ENCODE data around the gene YJEFN3.
A peak's percentile ranks its signal among the peaks of the same experiment; 100 is the strongest.

Gene YJEFN3

GRCh38 chr19:19528721-19529490, at the start of gene YJEFN3:
Gene YJEFN3, plus strand, starts transcription at chr19:19528911. Its CDS starts 22 bp downstream, at chr19:19528933.
- no peak for DNase-seq (ENCODE audit: low read depth)

GRCh38 chr19:19480688-19481087, 48.0 kb upstream of the YJEFN3 start:
- DNase-seq (ENCODE audit: low read depth), result no peak

- DNase-seq (ENCODE audit: low read depth), result no peak
These were observed 45.7 kb upstream of the YJEFN3 start for GRCh38 chr19:19482809-19483596.

GRCh38 chr19:19485161-19485997, 43.3 kb upstream of the YJEFN3 start:
- no peak for DNase-seq (ENCODE audit: low read depth)

GRCh38 chr19:19485998-19486290, 42.8 kb upstream of the YJEFN3 start:
- no peak for DNase-seq (ENCODE audit: low read depth)

- no peak for DNase-seq (ENCODE audit: low read depth)
These were observed 42.2 kb upstream of the YJEFN3 start for GRCh38 chr19:19486343-19487076.

- no peak for DNase-seq (ENCODE audit: low read depth)
These were observed 41.4 kb upstream of the YJEFN3 start for GRCh38 chr19:19487077-19487949.

- DNase-seq (ENCODE audit: low read depth), result no peak
These were observed 40.5 kb upstream of the YJEFN3 start for GRCh38 chr19:19487950-19488874.

- DNase-seq (ENCODE audit: low read depth), result peak; percentile 90
These were observed 39.6 kb upstream of the YJEFN3 start for GRCh38 chr19:19488875-19489690.

GRCh38 chr19:19489804-19490204, 38.9 kb upstream of the YJEFN3 start:
- no peak for DNase-seq (ENCODE audit: low read depth)

- DNase-seq (ENCODE audit: low read depth), result peak; percentile 42
These were observed 38.3 kb upstream of the YJEFN3 start for GRCh38 chr19:19490214-19490968.

GRCh38 chr19:19491321-19492025, 37.2 kb upstream of the YJEFN3 start:
- no peak for DNase-seq (ENCODE audit: low read depth)

- DNase-seq (ENCODE audit: low read depth), result no peak
These were observed 36.6 kb upstream of the YJEFN3 start for GRCh38 chr19:19492026-19492610.

- no peak for DNase-seq (ENCODE audit: low read depth)
These were observed 34.7 kb upstream of the YJEFN3 start for GRCh38 chr19:19493841-19494546.

GRCh38 chr19:19495614-19496603, 32.8 kb upstream of the YJEFN3 start:
- DNase-seq (ENCODE audit: low read depth), result no peak
